Measurements from ENCODE around the gene SLC37A3. TPM values are rescaled to one million over a fixed set of nuclear protein-coding genes. Genes with fewer than 3 reads are reported as not detected.
A peak's percentile ranks its signal among the peaks of the same experiment; 100 is the strongest.
"Not testable (repeated sequence)": the region's sequence is repeated elsewhere in the genome, so short reads cannot be mapped to it uniquely, and the experiment has no call there.

The SLC37A3 gene
- polyA plus RNA-seq, 2 of the 4 experiments (the other 2 are of a cell fraction) = 26.9 to 53.2 TPM

- DNase-seq (ENCODE audit: low read depth in 1 of 2, low spot score in 1 of 2) (no peak), FAIRE-seq (no peak), ATAC-seq (no peak)
- TF ChIP-seq JUNB (IDR thresholded peaks at IDR 0.05) = no peak
- Histone ChIP-seq H3K4me2 (no peak overlapping the region), H3K4me3 (no peak overlapping the region), H3K27ac (no peak overlapping the region), H3K9me3 (peaks cover 7% of the 10 kb centered on the region; the same call in 1 of the 3 replicates), H3K4me1 (peaks cover 48% of the 10 kb centered on the region)
- CTCF ChIA-PET = interaction anchor here (1.1 to 1.2 kb wide), 2 partner anchors 14 to 17 kb away, joined by 3 to 4 read pairs; no protein-coding TSS in a partner anchor
- POLR2A ChIA-PET = no interaction called here
- 68% methylated on average over 2 of the region's 2 CpGs for WGBS (ENCODE audit: missing lambda C conversion rate)
Measured at GRCh38 chr7:140312141-140312846, 86.0 kb downstream of the SLC37A3 start.

GRCh38 chr7:140311128-140311527 lies 87.2 kb downstream of the SLC37A3 start:
- CTCF ChIA-PET = interaction anchor here (0.6 kb wide), 1 partner anchor 67 kb away, joined by 4 read pairs; no protein-coding TSS in a partner anchor
- H3K4me2 ChIP-seq; ATAC-seq; H3K27ac ChIP-seq; DNase-seq (ENCODE audit: low read depth in 1 of 2, low spot score in 1 of 2); H3K4me3 ChIP-seq; FAIRE-seq; POLR2A ChIA-PET; H3K9me3 ChIP-seq: not testable (repeated sequence)
- 92% methylated on average over 2 of the region's 2 CpGs for WGBS (ENCODE audit: missing lambda C conversion rate)
- peaks cover 40% of the 10 kb centered on the region for H3K4me1 ChIP-seq

DNA sequence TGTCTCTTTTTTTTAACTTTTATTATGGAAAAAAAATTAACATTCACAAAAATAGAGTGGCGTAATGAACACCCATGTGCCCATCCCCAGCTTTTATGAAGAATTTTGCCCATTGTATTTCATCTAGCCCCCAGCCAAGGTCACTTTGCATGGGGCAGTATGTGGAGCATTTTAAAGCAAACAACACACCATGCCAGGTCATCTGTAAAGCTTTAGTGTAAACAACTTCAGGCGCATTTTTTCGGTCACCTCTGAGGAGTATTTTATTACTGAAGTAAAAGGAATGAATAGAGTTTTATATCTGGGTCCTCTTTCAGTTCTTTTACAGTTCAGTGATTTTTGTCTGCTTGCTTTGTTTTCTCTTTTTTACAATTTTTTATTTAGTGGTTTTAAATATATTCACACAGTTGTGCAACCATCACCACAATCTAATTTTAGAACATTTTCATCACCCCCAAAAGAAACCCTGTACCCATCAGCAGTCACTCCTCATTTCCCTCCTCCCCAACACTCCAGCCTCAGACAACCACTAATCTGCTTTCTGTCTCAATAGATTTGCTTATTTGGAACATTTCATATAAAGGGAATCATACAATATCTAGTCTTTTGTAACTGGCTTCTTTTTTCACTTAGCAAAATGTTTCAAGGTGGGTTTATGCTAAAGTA lies 87.9 kb downstream of the SLC37A3 start:
- Histone ChIP-seq H3K27ac (peak overlapping the region in 1 of 2 experiments; percentile 12; a peak in 1 of 6 replicates), H3K4me1 (peaks cover 36% of the 10 kb centered on the region), H3K4me2 (peak overlapping the region; percentile 59), H3K9me3 (peaks cover 7% of the 10 kb centered on the region; the same call in 1 of the 3 replicates), H3K4me3 (no peak overlapping the region)
- POLR2A ChIA-PET = no interaction called here
- FAIRE-seq = no peak
- DNase-seq (ENCODE audit: low read depth in 1 of 2, low spot score in 1 of 2) = no peak
- 27% methylated on average over 3 of the region's 3 CpGs for WGBS (ENCODE audit: missing lambda C conversion rate)
- peak; percentile 49; the same call in 1 of the 2 replicates for TF ChIP-seq GATA3 (IDR thresholded peaks at IDR 0.05; ENCODE audit: borderline replicate concordance)
- TF ChIP-seq SREBF2 (IDR thresholded peaks at IDR 0.05) = no peak
- peak in 1 of 2 experiments; percentile 55; a peak in 2 of 6 replicates for ATAC-seq
- CTCF ChIA-PET = interaction anchor here (0.6 to 1.0 kb wide), 3 partner anchors 16 to 131 kb away, joined by 3 to 4 read pairs (median 4); no protein-coding TSS in a partner anchor

GRCh38 chr7:140308060-140308459 lies 90.3 kb downstream of the SLC37A3 start:
- POLR2A ChIA-PET = no interaction called here
- WGBS (ENCODE audit: missing lambda C conversion rate) = 87% methylated on average over 3 of the region's 3 CpGs
- FAIRE-seq = no peak

More at GRCh38 chr7:140308060-140308459, 90.3 kb downstream of the SLC37A3 start:
- DNase-seq (ENCODE audit: low read depth in 1 of 2, low spot score in 1 of 2) (no peak), ATAC-seq (no peak)
- Histone ChIP-seq H3K4me2 (no peak overlapping the region), H3K9me3 (peaks cover 7% of the 10 kb centered on the region; the same call in 1 of the 3 replicates), H3K4me1 (peaks cover 21% of the 10 kb centered on the region), H3K4me3 (no peak overlapping the region), H3K27ac (no peak overlapping the region)
- CTCF ChIA-PET = interaction anchor here (1.2 to 2.2 kb wide), 5 partner anchors 9 to 227 kb away, joined by 3 to 6 read pairs (median 4); no protein-coding TSS in a partner anchor
- TF ChIP-seq ELK1 (IDR thresholded peaks at IDR 0.05; ENCODE audit: low read depth, low read length) = no peak
- TF ChIP-seq, protein P1, sequence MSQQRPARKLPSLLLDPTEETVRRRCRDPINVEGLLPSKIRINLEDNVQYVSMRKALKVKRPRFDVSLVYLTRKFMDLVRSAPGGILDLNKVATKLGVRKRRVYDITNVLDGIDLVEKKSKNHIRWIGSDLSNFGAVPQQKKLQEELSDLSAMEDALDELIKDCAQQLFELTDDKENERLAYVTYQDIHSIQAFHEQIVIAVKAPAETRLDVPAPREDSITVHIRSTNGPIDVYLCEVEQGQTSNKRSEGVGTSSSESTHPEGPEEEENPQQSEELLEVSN (IDR thresholded peaks at IDR 0.05; ENCODE audit: borderline replicate concordance, low read depth) = no peak
- TF ChIP-seq USF2 (IDR thresholded peaks at IDR 0.05) = no peak
- TF ChIP-seq GATA3 (IDR thresholded peaks at IDR 0.05; ENCODE audit: borderline replicate concordance) = no peak
- TF ChIP-seq ZC3H11A (IDR thresholded peaks at IDR 0.05) = no peak
- TF ChIP-seq EP300 (IDR thresholded peaks at IDR 0.05) = no peak
- TF ChIP-seq FOSB (CRISPR knock-in tag; IDR thresholded peaks at IDR 0.05) = no peak
- TF ChIP-seq CBX8 (IDR thresholded peaks at IDR 0.05) = no peak
- no peak for TF ChIP-seq ATOH8 (CRISPR knock-in tag; IDR thresholded peaks at IDR 0.05; ENCODE audit: low read depth)
- no peak for TF ChIP-seq MAZ (IDR thresholded peaks at IDR 0.05; ENCODE audit: borderline replicate concordance, low read depth, low read length)
- TF ChIP-seq CEBPB (IDR thresholded peaks at IDR 0.05) = no peak
- no peak for TF ChIP-seq HDAC2 (IDR thresholded peaks at IDR 0.05)
- no peak for TF ChIP-seq MAFK (IDR thresholded peaks at IDR 0.05; ENCODE audit: partially characterized antibody)
- no peak for TF ChIP-seq EHMT2 (IDR thresholded peaks at IDR 0.05; ENCODE audit: low read depth)
- TF ChIP-seq ZSCAN20 (CRISPR knock-in tag; IDR thresholded peaks at IDR 0.05) = no peak
- TF ChIP-seq, protein P2, sequence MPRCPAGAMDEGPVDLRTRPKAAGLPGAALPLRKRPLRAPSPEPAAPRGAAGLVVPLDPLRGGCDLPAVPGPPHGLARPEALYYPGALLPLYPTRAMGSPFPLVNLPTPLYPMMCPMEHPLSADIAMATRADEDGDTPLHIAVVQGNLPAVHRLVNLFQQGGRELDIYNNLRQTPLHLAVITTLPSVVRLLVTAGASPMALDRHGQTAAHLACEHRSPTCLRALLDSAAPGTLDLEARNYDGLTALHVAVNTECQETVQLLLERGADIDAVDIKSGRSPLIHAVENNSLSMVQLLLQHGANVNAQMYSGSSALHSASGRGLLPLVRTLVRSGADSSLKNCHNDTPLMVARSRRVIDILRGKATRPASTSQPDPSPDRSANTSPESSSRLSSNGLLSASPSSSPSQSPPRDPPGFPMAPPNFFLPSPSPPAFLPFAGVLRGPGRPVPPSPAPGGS (IDR thresholded peaks at IDR 0.05) = no peak
- TF ChIP-seq CBX2 (IDR thresholded peaks at IDR 0.05; ENCODE audit: borderline replicate concordance, low read depth) = no peak
- TF ChIP-seq PHF8 (IDR thresholded peaks at IDR 0.05; ENCODE audit: borderline replicate concordance, low read depth) = no peak
